NCI-H226 (cell line): ENCODE measurements around the gene NOTO.

Source experiments
- DNase-seq: peaks from one replicate; pipeline ENCODE4 v3.0.0-alpha.2; 2015

NOTO gene

DNA sequence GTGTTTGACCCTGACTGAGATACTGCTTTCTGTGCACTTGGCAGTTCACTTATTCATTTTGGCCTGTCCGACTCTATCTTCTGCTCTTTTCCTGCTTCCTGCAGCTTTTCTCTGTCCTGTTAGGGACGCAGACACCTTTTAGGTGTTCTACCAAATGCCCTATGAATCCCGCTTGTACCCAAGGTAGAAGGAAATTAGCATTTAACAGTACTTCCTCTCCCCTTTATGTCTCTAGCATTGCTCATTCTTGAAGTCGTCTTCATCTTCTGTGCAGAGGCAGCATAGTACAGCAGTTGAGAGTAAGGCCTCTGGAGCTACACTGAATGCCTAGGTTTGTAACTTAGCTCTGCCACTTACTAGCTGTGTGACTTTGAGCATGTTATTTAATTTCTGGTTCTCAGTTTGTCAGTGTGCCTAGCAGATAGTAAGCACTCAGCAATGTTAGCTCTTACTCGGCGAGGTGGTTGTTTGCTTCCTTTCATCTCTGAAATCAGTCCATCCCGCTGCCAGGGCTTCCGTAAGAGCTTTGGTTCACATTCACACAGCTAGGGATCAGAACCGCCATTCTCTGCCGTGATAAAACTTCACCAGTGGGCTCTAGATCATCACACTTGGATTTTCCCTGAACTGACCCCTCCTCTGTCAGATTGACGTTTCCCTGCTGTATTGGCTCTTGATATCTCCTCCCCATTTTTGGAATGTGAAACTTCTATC is 33.1 kb downstream of the NOTO start:
- DNase-seq, result no peak

DNA sequence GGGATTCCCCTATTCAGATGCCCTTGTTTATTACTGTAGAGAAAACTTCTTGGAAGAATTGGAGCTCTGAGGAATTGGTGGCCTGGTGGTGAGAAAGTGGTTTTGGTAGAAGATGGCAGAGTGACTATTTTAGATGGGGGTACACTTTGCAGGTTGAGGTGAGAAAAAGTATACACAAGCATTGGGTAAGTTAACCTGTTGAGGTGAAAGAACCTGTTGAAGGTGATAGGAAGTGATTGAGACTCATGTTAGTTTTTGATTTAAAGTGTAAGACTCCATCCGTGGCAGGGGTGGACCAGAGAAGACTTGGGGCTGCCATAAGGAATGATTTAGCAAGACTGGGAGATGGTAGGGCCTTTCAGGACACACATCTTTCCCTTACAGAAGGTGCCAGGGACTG is 34.8 kb downstream of the NOTO start:
- no peak for DNase-seq

GRCh38 chr2:73238149-73238548 is 35.8 kb downstream of the NOTO start:
- DNase-seq, result no peak

GRCh38 chr2:73238976-73239375 is 36.6 kb downstream of the NOTO start:
- no peak for DNase-seq

DNA sequence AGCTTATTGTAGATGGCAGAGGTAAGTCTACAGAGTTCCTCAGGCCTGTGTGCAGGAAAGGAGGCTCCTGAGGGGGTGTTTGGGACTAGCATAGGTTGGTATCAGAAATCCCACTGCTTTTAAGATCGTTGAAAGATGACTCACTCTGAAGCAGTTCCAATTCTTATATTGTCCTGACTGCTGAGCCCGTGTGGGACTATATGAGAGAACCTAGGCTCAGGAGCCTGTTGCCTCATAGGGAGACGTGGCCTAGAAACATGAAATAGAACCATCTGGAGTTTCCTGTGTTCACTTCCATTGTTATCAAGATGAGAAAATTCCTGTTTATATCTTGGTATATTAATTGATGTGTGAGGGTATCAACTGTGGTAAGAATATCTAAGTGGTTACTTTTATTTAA is 37.4 kb downstream of the NOTO start:
- peak; percentile 28 for DNase-seq

DNA sequence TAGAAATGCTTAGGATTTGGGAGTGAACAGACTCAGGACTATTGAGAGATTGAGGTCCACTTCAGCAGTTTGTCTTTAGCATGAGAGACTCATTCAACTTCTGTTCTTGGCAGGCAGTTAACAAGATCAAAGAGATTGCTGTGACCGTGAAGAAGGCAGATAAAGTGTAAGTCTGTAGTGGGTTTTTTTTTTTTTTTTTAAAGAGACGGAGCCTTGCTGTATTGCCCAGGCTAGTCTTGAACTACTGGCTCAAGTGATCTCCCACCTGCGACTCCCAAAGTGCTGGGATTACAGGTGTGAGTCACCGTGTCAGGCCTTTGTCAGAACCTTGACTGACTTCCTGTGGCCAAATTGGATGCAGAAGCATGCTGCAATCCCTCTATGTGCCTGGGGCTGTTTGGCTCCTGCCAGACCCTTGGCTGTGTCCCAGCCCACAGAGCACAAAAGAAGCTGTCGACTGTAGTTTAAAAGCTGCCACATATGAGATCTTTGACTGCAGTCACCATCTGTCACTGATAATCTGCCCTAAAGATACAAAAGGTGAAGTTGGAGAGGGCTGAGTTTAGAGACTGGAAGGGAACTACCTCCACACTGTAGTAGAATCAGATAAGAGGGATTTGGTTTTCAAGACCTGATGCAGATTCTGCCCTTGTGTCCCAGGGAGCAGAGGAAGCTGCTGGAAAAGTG is 41.7 kb downstream of the NOTO start:
- DNase-seq, result peak; percentile 79

- DNase-seq, result no peak
These were observed 42.2 kb downstream of the NOTO start for GRCh38 chr2:73244580-73244979.

DNA sequence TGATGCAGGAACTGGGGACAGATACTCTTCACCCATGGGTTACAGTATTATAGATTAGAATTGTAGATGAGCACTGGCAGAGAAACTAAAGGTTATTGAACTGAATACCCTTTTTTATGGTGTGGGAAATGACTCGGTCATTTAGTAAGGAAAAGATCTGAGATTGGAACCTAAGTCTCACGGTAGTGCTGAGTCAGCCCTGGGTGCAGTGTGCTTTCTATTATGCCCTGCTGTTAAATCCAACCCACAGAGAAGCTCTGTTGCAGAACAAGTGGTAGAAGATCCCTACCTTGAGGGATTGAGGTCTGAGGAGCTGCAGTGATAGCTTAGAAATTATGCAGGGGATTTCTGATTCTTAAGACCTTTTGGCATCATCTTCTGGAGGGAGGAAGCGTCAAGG is 44.5 kb downstream of the NOTO start:
- no peak for DNase-seq

DNA sequence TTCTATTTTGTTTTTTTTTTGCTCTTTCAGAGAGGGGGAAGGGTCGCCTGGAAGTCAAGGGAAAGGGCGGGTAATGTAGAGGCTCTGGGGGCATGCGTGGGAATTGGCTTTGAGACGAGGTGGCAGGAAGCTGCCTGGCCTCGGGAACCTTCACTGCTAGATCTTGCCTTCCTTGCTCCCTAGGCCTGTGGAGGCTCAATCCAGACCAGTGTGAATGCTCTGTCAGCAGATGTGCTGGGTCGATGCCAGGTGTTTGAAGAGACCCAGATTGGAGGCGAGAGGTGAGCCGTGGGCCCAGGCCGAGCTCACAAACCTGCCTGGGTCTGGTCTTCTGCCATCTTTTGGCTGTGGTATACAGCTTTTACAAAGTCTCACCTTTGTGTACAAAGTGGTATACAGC is 47.3 kb downstream of the NOTO start:
- no peak for DNase-seq

DNA sequence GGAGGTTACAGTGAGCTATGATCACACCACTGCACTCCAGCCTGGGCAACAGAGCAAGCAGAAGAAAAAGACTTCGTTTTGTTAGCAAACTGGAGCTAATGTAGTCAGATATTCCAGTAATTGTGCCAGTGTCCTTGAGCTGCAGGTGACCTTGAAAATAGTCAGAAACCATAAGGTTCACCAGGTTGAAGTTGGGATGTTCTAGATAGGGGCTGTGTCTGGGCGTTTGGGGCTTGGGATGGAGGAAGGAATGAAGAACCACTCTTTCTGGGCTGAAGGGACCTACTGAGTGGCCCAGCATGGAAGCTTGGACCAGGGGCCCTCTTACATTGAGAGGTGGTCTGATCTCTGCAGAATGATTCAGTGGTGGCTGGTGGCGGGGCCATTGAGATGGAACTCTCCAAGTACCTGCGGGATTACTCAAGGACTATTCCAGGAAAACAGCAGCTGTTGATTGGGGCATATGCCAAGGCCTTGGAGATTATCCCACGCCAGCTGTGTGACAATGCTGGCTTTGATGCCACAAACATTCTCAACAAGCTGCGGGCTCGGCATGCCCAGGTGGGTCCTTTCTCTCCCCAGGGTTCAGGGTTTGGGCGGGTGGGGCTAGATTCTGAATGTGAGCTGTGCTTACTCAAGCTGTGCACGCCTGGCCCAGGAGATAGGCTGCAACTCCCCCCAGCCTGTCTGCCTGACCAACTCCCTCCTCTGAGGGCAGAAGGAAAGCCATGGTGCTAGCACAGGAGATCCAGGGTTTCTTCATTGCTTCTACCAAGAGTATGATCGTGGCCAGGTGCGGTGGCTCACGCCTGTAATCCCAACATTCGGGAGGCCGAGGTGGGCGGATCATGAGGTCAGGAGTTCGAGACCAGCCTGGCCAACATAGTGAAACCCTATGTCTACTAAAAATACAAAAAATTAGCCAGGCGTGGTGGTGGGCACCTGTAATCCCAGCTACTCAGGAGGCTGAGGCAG is 48.8 kb downstream of the NOTO start:
- DNase-seq, result no peak

DNA sequence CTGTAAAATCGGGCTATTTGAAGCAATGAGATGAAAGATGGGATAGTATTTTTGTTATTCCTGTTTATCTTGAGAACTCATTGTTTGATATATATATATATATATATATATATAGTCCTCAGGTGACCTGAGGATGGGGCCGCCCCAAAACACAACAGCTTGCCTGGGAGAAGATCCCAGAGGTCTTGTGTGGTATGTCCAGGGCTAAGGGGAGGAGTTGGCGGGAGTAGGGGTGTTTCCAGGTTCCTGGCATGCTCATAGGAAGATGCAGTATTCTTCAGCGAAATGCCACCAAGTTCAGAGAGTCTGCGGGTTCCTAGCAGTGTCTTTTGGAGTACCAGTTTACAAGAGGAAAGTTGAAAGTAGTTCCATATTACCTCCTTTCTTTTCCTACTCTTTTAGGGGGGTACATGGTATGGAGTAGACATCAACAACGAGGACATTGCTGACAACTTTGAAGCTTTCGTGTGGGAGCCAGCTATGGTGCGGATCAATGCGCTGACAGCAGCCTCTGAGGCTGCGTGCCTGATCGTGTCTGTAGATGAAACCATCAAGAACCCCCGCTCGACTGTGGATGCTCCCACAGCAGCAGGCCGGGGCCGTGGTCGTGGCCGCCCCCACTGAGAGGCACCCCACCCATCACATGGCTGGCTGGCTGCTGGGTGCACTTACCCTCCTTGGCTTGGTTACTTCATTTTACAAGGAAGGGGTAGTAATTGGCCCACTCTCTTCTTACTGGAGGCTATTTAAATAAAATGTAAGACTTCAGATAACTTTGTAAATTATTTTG is 50.1 kb downstream of the NOTO start:
- DNase-seq, result no peak

DNA sequence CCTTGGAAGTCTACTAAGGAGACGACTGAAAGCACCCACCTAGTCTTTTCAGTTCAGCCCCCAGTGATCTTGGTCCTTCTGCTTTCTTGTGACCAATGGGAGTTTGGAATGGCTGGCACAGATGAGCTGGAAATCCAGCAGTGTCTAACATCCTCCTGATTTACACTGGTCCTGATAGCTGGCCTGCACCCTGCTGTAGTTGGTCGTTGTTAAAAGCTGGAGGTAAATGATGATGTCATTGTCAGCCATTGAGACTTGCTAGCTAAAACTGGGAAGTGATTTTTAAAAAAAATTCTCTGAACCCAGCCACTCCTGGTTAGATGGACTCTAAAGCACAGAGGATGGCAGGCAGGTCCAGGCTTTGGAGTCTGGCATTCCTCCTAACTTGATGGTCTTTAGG is 51.0 kb downstream of the NOTO start:
- no peak for DNase-seq

DNA sequence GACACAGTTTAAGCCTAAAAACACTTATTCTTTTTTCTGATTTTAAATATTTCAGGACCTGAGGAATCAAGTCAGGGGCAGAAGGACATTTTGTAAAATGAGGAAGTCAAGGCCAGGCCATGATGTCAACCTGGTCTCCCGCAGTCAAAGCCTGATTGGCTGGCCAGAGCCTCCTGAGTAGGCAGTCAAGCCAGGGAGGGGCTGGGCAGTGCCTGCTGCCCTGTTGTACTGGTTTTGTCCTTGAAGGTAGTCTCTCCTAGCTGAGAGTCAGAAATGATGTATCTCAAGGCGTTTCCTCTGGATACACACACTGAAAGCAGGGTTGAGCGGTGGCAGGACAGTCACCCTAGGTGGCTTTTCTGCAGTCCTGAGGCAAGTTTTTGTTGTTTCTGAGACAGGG is 51.5 kb downstream of the NOTO start:
- DNase-seq, result no peak

DNA sequence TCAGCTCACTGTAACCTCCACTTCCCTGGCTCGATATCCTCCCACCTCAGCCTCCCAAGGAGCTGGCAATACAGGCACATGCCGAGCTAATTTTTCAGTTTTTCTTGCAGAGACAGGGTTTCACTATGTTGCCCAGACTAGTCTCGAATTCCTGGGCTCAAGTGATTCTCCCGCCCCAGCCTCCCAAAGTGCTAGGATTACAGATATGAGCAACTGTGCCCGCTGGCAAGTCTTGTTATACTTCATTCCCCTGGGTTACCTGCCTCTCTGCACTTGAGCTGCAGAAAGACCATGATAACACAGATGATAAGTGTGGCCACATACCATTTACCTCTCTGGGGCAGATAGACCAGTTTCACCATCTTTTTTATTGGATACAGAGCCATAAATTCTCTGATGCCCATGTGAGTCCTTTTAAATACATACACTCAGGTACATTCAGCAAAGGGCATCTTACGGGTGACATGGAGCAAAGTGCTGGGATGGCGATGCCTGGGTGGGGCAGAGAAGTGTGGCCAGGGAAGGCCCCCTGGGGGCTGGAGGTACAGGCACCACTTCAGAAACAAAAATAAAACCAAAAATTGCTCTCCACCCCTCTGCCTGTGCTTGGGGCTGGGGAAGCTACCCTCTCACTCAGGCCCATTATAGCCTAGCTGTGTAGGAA is 52.1 kb downstream of the NOTO start:
- DNase-seq, result no peak

DNA sequence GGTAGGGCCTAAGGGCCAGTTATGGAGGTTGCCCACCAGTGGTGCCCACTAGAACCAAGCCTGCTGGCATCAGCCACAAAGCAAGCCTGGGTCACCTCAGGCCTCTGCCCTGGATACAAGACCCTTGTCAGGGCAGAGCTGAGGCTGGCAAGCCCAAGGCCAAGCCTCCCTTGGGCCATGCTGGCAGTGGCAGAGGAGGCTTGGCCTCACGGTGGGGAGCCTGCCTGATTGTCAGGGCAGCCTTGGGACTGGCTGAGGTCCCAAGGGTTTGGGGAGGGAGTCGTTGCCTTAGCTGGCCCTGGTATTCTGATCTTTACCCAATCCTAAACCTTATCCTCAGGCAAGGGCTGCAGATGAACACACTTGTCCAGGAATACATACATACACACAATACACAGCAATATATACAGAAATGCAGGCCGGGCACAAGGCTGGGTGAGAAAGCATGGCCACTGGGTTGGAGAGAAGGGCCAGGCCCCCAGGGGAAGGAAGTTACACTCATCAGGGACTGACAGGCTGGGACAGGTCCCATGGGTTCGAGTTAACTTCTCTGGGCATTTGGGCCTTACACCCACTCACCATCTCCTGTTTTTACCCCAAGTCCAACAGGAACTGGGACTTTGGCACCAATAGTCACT is 52.8 kb downstream of the NOTO start:
- DNase-seq, result no peak

DNA sequence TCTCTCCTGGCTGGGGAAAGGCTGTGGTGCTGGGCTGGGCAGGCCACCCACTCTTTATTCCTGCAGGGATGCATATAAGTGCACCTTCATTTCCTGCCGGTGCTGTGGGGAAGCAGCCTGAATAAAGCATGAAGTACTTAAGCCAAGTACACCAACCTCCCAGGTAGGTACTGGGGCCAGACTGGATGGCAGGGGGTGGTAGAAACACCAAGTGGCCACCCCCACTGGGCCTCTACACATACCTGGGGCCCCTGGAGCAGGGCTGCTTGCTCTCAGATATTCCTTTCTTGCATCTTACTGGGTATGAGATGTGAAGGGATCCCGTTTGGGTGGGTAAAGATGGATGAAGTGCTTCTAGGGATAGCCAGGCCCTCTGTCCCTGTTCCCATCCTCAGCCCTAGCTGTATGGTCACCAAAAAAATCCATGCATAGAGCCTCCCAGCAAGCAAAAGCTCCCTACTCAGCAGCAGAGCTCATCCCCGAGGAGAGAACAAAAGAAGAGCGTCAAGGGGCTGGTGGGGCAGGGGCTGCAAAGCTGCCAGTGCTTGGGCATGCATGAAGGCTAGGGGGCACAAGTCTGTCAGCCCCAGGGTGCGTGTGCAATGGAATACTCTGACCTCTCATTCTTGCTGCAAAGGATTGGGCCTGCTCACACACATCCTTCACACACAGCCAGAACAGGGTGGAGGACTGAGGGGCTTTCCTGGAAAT is 53.7 kb downstream of the NOTO start:
- no peak for DNase-seq

- DNase-seq, result no peak
These were observed 54.2 kb downstream of the NOTO start for GRCh38 chr2:73256618-73256922.

DNA sequence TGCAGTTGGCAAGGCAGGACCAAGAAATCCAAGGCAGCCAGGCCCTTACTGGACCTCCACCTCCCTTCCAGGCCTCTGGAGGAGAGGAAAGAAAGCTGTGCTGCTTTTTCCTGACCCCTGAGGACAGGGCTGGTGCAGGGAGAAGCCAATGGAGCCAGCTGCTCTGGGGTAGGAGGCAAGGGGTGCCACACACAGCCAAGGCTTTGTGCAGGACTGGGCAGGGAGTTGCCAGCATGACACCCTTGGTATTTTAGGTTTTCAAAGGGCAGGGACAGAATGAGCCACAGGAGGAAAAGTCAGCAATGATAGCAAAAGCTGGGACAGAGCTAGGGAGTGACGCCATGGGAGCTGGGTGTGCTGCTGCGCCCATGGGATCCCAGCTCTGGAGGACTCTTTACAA is 54.6 kb downstream of the NOTO start:
- DNase-seq, result no peak

DNA sequence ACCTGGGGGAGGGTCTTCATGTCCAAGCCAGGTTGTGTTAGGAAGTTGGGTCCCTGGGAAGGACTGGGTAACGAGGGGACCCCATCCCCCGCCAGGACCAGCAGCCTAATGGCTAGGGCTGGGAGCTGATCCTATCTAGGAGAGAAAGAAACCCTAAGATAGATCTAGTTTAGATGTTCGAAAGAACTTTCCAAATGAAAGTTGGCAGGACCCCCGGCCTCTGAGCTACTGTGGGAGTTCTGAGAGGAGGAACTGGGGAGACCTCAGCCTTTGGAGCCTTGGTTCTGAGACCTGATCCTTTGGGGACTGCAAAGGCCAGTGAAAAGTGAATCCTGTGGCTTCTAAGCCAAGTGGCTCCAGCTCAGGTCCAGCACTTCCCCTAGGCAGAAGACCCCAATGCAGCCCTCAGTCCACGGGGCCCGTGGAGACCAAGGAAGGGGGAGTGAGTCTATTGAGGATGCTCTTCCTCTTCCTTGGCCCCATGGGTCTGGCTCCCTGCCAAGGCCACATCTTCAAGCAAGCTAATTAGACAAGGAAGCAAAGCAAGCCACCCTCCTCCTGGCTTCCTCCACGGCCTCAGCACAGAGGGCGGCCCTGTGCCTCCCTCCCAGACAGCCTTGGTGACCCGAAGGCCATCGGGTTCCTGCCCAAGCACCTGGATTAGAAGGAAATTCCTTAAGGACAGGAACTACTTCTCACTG is 55.2 kb downstream of the NOTO start:
- DNase-seq, result no peak

DNA sequence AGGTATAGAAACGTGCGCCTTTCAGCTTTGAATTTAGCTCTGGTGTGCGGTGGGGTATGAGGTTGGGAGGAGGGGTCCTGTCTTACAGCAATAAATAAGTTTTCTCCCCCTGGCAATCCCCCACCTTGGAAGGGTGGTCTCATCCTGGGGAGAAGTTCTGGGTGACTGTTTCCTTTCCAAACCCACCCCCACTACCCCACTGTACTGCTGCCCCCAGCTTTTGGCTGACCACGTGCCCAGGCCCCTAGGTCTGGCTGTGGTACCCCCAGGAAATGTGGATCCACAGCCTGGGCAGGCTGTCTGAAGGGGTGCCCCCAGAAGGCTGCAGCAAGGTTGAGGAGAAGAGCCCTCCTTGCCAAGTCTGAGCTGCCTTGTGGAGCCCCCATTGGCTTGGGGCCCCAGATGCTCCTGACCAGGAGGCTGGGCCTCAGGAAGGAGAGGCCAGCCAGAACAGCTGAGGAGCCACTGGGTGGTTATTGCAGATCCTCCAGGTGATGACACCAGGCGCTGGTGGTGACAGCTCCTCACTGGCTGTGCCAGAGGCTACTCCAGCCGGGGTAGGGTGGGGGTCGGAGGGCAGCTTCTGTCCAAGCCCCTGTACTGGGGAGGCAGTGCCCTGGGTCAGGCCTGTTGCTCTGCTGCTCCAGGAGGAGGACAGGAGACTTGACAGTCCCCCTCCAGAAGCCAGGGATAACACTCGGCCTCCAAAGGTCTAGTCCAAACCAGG is 56.0 kb downstream of the NOTO start:
- no peak for DNase-seq
